H1 (cell line): ENCODE measurements around the gene DOCK6. TPM values are rescaled to one million over a fixed set of nuclear protein-coding genes. Genes with fewer than 3 reads are reported as not detected.

Experiments
- CBX5 ChIP-seq: fragments of 300-800, 300-1000 bp; sonication (generic); IDR thresholded peaks from 2 replicates; pipeline ENCODE4 v1.7.1; 2016; ENCODE audit warnings: antibody characterized with exemption, low read length, low read depth
- CHD7 ChIP-seq: fragments of 300-600 bp; sonication (generic); IDR thresholded peaks from 2 replicates; pipeline ENCODE4 v1.7.1; 2012; ENCODE audit warnings: low read length, moderate library complexity, mild to moderate bottlenecking, inconsistent platforms; ENCODE audit not compliant: insufficient replicate concordance
- EGR1 ChIP-seq: IDR thresholded peaks from 2 replicates; pipeline ENCODE4 v1.6.1; 2011; ENCODE audit warnings: low read depth, low read length, borderline replicate concordance
- JUND ChIP-seq: IDR thresholded peaks from 2 replicates; pipeline ENCODE4 v1.6.1; 2011; ENCODE audit warnings: mild to moderate bottlenecking, improper control_type of control experiment, low read length
- NRF1 ChIP-seq: IDR thresholded peaks from 2 replicates; pipeline ENCODE4 v1.6.1; 2011; ENCODE audit warnings: mild to moderate bottlenecking, low read depth, low read length, improper control_type of control experiment
- POU5F1 ChIP-seq: IDR thresholded peaks from 2 replicates; pipeline ENCODE4 v1.6.1; 2011; ENCODE audit warnings: low read depth, mild to moderate bottlenecking, low read length, moderate library complexity
- SAP30 ChIP-seq: fragments of 300-600 bp; sonication (generic); IDR thresholded peaks from 2 replicates; pipeline ENCODE4 v1.7.1; 2012; ENCODE audit warnings: low read length, moderate library complexity, mild to moderate bottlenecking, inconsistent platforms; ENCODE audit not compliant: insufficient read depth, insufficient replicate concordance
- SP2 ChIP-seq: IDR thresholded peaks from 2 replicates; pipeline ENCODE4 v1.6.1; 2012; ENCODE audit warnings: mild to moderate bottlenecking, low read length, inconsistent platforms
- SRF ChIP-seq: IDR thresholded peaks from 2 replicates; pipeline ENCODE4 v1.6.1; 2011; ENCODE audit warnings: mild to moderate bottlenecking, low read depth, low read length, moderate library complexity
- TAF7 ChIP-seq: optimal IDR thresholded peaks from 2 replicates; pipeline ENCODE3; 2011; ENCODE audit warnings: low read depth, mild to moderate bottlenecking, inconsistent platforms, low read length, moderate library complexity, borderline replicate concordance
- YY1 ChIP-seq: IDR thresholded peaks from 2 replicates; pipeline ENCODE4 v1.6.1; 2011; ENCODE audit warnings: low read depth, mild to moderate bottlenecking, low read length
- polyA plus RNA-seq, 7 experiments: library from polyadenylated mRNA; depleted of rRNA in 3 of 7; stranded (reverse) in 5 of 7; unstranded in 2 of 7; fragments of >200 nt in 5 of 7; fragments of 200-250 nt in 2 of 7; gene quantifications; 1 replicate in 5 of 7; 2 replicates in 1 of 7; 4 replicates in 1 of 7; pipeline versions ENCODE4 v1.2.1 to v1.2.3, GENCODE V29; 2011 to 2013; ENCODE audit warnings: missing spikeins in 2 of 7, mixed read lengths in 2 of 7
- total RNA-seq: library from RNA; stranded (reverse); fragmentation: NEBNext Ultra II Directional; extraction: Animal tissue kit (Norgen Biotek cat#: 25700); gene quantifications from 2 replicates; pipeline ENCODE4 v1.2.1, GENCODE V29; 2021
- TF ChIP-seq, protein P1 (sequence below): IDR thresholded peaks from 2 replicates; pipeline ENCODE4 v1.6.1; 2012; ENCODE audit warnings: inconsistent platforms

DOCK6 gene
- total and polyA plus RNA-seq, 2 of the 8 experiments (the other 6 are each of a cell fraction or from before 2014, with no cell fraction given), result 25.5 to 54.7 TPM

DNA sequence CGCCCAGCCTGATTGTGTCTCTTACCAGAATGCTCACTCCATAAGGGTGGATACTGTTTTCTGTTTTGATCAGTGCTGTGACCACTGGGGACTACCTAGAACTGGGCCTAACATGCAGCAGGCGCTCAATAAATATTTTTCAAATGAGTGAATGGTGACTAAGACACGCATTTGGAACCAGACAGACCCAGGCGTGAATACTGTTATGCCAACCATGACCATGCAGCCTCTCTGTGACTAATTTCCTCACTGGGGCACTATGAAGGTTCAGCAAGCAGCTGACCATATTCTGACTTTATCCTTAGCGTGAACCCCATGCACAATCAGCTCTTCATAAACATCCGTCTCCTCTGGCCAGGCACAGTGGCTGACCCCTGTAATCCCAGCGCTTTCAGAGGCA, 93.8 kb downstream of the DOCK6 start (continued):
- TF ChIP-seq CHD7 (no peak), NRF1 (no peak), POU5F1 (no peak), EGR1 (no peak), SAP30 (no peak), SRF (no peak), JUND (no peak), CBX5 (no peak), YY1 (no peak), SP2 (no peak), TAF7 (no peak)
- TF ChIP-seq, protein P1, sequence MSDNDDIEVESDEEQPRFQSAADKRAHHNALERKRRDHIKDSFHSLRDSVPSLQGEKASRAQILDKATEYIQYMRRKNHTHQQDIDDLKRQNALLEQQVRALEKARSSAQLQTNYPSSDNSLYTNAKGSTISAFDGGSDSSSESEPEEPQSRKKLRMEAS, result no peak
